MCF 10A (cell line): ENCODE data around the gene LRRC43. TPM values are rescaled to one million over a fixed set of nuclear protein-coding genes. Genes with fewer than 3 reads are reported as not detected.
"Not testable (repeated sequence)": the region's sequence is repeated elsewhere in the genome, so short reads cannot be mapped to it uniquely, and the experiment has no call there.

Experiments used
- BruUV-seq: library from RNA; stranded (reverse); fragments of 400-500 nt; replicated peaks from 2 replicates; lab custom pipeline; 2021; lab: Mats Ljungman, UMichigan
- CTCF ChIA-PET: fragments of 300-600 bp; sonication (Branson Sonifier 250); formaldehyde crosslinking; extraction: SDS; loops from one replicate; lab custom pipeline; 2021; ENCODE audit warnings: antibody characterized with exemption, inconsistent platforms; lab: Yijun Ruan, JAX
- POLR2A ChIA-PET: fragments of 300-600, 350-650 bp; sonication (Branson Sonifier 250); formaldehyde crosslinking; extraction: SDS; loops from one replicate; lab custom pipeline; 2020; ENCODE audit warnings: antibody characterized with exemption, inconsistent platforms; lab: Yijun Ruan, JAX
- DNase-seq: peaks from one replicate; pipeline ENCODE4 v3.0.0-alpha.2; 2018; ENCODE audit not compliant: unreplicated experiment
- H3K27ac Mint-ChIP-seq: one replicate; pipeline ENCODE4 v1.8.0; 2022; ENCODE audit warnings: mild to moderate bottlenecking, low read depth, mixed read lengths; ENCODE audit not compliant: unreplicated experiment
- H3K27me3 Mint-ChIP-seq: one replicate; pipeline ENCODE4 v1.8.0; 2022; ENCODE audit warnings: mixed read lengths; ENCODE audit not compliant: insufficient read depth, unreplicated experiment
- H3K36me3 Mint-ChIP-seq: one replicate; pipeline ENCODE4 v1.8.0; 2022; ENCODE audit warnings: mild to moderate bottlenecking, moderate library complexity, mixed read lengths; ENCODE audit not compliant: insufficient read depth, unreplicated experiment
- H3K4me1 Mint-ChIP-seq: one replicate; pipeline ENCODE4 v1.8.0; 2022; ENCODE audit warnings: mixed read lengths; ENCODE audit not compliant: insufficient read depth, unreplicated experiment
- H3K4me3 Mint-ChIP-seq: one replicate; pipeline ENCODE4 v1.8.0; 2022; ENCODE audit warnings: mild to moderate bottlenecking, moderate library complexity, mixed read lengths; ENCODE audit not compliant: unreplicated experiment
- H3K9me3 Mint-ChIP-seq: one replicate; pipeline ENCODE4 v1.8.0; 2022; ENCODE audit warnings: mixed read lengths; ENCODE audit not compliant: unreplicated experiment
- CTCF ChIP-seq: fragments of 200-600 bp; IDR thresholded peaks from one replicate; pipeline ENCODE4 v1.8.0; 2022; ENCODE audit warnings: antibody characterized with exemption, mild to moderate bottlenecking; ENCODE audit not compliant: unreplicated experiment
- intact Hi-C: fragments of 100-400 bp; cut with micrococcal nuclease; formaldehyde crosslinking; loops from 2 replicates; pipeline ENCODE4 v1.14.1; 2022
- total RNA-seq: library from RNA; stranded (reverse); gene quantifications from 2 replicates; pipeline ENCODE4 v1.2.3, GENCODE V29; 2022

LRRC43 gene
- total RNA-seq, 1 experiment from 2014 or later: not detected

DNA sequence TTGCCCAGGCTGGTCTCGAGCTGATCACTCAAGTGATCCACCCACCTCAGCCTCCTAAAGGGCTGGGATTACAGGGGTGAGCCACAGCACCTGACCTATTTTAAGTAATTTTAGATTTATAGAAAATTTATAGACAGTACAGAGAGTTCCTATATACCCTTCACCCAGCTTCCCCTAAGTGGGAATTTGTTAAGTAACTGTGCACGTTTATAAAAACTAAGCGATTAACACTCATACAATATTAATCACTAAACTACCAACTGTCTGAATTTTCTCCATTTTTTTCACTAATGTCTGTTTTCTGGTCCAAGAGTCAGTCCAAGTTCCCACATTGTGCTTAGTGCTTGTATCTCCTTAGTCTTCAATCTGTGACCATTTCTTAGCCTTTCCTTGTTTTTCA, 14.4 kb upstream of the LRRC43 start:
- ChIA-PET POLR2A (interaction anchor here (0.6 kb wide), 1 partner anchor 356 kb away, joined by 3 read pairs; no protein-coding TSS in a partner anchor), CTCF (no interaction called here)
- DNase-seq: no peak
- H3K4me1 Mint-ChIP-seq: no peaks in the 10 kb centered on the region
- no peak overlapping the region for H3K27ac Mint-ChIP-seq
- TF ChIP-seq CTCF: no peak
- H3K36me3 Mint-ChIP-seq: no peaks in the 10 kb centered on the region
- H3K4me3 Mint-ChIP-seq: no peak overlapping the region
- H3K9me3 Mint-ChIP-seq: no peaks in the 10 kb centered on the region
- H3K27me3 Mint-ChIP-seq: no peaks in the 10 kb centered on the region
- intact Hi-C loops: no loop called here
- no TSS peak for BruUV-seq

GRCh38 chr12:122171399-122171798, 11.5 kb upstream of the LRRC43 start:
- no TSS peak for BruUV-seq
- H3K27me3 Mint-ChIP-seq: no peaks in the 10 kb centered on the region
- peaks cover 5% of the 10 kb centered on the region for H3K4me1 Mint-ChIP-seq
- no peak overlapping the region for H3K27ac Mint-ChIP-seq
- no peaks in the 10 kb centered on the region for H3K36me3 Mint-ChIP-seq
- ChIA-PET CTCF (no interaction called here), POLR2A (no interaction called here)
- no peak for TF ChIP-seq CTCF
- H3K4me3 Mint-ChIP-seq: no peak overlapping the region
- intact Hi-C loops: no loop called here
- no peaks in the 10 kb centered on the region for H3K9me3 Mint-ChIP-seq
- no peak for DNase-seq

DNA sequence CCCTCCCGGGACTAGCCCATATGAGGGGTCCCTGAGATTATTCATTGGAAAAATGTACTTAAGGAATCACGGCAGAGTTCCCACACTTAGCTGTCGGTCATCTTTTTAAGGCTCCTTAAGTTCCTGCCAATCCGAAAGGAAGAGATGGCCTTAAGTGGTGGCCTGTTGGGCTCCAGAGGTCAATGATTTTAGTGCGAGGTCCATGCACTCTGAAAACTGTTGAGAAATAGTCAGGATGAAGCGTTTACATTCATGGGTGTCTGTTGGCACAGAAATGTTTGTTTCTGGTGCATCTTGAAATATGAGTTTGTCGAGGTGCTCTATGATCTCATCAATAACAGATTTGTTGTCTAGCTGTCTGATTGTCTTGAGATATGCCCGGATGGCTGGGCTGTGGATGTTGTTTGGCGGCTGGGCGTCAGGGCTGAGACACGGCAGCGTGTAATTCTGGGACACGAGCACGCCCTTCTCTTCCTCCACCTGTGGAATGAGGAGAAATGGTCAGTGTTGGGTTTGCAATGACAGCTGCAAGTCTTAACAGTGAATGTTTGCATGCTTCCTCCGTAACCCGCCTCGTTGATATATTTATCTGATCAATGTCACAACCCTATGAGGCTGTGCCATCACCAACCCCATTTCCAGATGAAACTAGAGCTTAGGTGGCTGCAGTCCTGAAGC, 10.5 kb upstream of the LRRC43 start:
- Mint-ChIP-seq H3K27me3 (no peaks in the 10 kb centered on the region), H3K4me1 (peaks cover 13% of the 10 kb centered on the region), H3K4me3 (no peak overlapping the region), H3K9me3 (no peaks in the 10 kb centered on the region), H3K27ac (no peak overlapping the region), H3K36me3 (no peaks in the 10 kb centered on the region)
- DNase-seq: no peak
- ChIA-PET POLR2A (no interaction called here), CTCF (no interaction called here)
- intact Hi-C loops: no loop called here
- BruUV-seq: no TSS peak
- no peak for TF ChIP-seq CTCF

DNA sequence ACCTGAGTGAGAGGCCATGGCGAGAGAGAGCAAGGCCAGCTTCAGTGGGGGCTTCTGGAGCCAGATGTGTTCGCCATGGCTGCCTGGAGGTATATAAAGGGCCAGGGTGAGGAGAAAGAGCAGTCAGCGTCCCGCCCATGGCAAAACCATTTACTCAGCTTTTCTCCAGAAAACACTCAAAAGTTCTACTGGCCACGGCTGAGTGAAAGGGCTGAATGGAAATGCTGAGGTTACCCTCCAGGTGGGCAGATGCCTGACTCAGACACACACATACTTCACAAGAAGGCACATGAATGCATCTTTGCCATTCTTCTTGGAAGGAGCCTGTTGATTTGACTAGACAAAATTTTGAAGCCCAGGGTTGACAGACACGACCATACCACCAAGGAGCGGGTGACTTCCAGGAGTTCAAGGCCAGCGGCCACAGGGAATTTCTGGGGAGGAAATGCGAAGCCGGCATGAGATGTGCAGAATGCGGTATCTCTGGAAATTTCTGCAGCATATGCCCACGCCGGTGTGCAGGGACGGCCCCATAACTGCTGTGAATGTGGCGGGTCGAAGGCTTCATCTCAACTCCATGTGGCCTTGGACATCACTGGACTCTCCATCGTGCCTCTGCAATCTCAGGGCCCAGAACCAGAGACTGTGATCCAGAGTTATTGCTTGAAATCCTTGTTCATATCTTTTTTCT, 8.6 kb upstream of the LRRC43 start, which contains the start of gene IL31:
Gene IL31, minus strand, starts transcription at position 67 of the 691 bp plus-strand sequence. Its CDS starts 49 bp downstream, at position 18.
- no peaks in the 10 kb centered on the region for H3K9me3 Mint-ChIP-seq
- no peaks in the 10 kb centered on the region for H3K27me3 Mint-ChIP-seq
- BruUV-seq: no TSS peak
- DNase-seq: no peak
- H3K36me3 Mint-ChIP-seq: no peaks in the 10 kb centered on the region
- CTCF ChIA-PET: interaction anchor here (0.9 kb wide), 1 partner anchor 44 kb away, joined by 3 read pairs; no protein-coding TSS in a partner anchor
- no peak within 1 kb of the TSS for H3K4me3 Mint-ChIP-seq
- no peak within 1 kb of the TSS for H3K27ac Mint-ChIP-seq
- TF ChIP-seq CTCF: no peak
- POLR2A ChIA-PET: no interaction called here
- peaks cover 13% of the 10 kb centered on the region for H3K4me1 Mint-ChIP-seq
- intact Hi-C loops: no loop called here

- peaks cover 24% of the 10 kb centered on the region for H3K4me1 Mint-ChIP-seq
- POLR2A ChIA-PET, H3K27ac Mint-ChIP-seq, H3K9me3 Mint-ChIP-seq, intact Hi-C loops, H3K27me3 Mint-ChIP-seq, H3K4me3 Mint-ChIP-seq, H3K36me3 Mint-ChIP-seq, BruUV-seq: not testable (repeated sequence)
- peak; percentile 11 for DNase-seq
- CTCF ChIA-PET: interaction anchor here (0.6 to 0.8 kb wide), 2 partner anchors 14 to 1223 kb away, joined by 3 to 5 read pairs; no protein-coding TSS in a partner anchor
These were observed 6.5 kb upstream of the LRRC43 start for GRCh38 chr12:122176473-122176872.
